Measurements from ENCODE around the gene TSC2.
"Not testable (repeated sequence)": the region's sequence is repeated elsewhere in the genome, so short reads cannot be mapped to it uniquely, and the experiment has no call there.

Gene TSC2

DNA sequence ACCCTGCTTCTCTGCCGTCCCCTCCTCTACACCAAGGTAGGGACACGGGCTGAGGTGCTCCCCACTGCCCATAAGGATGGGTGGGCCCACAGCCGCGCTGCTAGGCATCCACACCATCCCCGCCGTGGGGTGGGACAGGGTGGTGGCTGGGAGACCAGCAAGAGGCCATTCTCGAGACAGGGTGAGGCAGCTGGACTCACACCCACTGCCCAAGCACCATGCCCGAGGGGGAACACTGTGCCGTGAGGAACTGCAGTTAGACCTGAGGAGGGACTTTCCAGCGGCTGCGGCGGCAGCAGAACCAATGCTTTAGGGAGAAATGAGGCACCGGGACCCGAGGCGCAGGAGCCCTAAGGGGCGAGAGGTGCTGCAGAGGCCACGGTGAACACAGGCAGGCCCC is 74.6 kb downstream of the TSC2 start:
- no peak for DNase-seq (ENCODE audit: low spot score)

DNA sequence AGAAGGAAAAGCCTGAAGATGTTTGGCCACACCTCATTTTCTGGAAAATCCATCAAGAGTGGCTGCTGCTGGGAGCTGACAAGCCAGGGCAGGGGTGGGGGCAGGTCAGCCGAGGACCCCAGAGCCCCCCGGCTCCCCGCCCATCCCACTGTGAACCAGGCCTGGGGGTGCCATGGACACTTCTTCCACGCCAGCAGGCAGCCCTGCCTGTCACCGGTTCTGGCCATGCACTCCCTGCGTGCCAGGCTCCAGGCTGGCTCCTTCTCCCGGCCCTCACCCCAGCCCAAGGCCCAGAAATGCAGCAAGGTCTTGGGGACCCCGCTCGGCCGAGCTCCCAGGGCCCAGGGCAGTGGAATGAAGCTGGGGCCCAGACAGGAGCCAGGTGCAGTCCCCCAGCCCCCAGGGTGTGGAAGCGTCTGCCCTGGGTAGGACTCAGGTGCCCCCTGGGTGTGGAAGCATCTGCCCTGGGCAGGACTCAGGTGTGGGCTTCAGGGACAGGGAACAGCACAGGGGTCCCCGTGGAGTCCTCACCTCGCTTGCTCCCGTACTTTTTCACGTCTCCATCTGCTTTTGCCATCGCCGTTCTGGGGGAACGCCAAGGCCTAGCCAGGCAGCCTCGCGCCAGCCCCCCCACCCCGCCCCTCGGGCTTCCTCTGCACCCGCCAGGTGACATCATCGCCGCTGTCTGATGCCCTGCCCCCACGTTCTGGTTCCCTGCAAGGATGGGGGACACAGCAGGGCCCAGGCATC is 75.3 kb downstream of the TSC2 start:
- DNase-seq (ENCODE audit: low spot score), result not testable (repeated sequence)

DNA sequence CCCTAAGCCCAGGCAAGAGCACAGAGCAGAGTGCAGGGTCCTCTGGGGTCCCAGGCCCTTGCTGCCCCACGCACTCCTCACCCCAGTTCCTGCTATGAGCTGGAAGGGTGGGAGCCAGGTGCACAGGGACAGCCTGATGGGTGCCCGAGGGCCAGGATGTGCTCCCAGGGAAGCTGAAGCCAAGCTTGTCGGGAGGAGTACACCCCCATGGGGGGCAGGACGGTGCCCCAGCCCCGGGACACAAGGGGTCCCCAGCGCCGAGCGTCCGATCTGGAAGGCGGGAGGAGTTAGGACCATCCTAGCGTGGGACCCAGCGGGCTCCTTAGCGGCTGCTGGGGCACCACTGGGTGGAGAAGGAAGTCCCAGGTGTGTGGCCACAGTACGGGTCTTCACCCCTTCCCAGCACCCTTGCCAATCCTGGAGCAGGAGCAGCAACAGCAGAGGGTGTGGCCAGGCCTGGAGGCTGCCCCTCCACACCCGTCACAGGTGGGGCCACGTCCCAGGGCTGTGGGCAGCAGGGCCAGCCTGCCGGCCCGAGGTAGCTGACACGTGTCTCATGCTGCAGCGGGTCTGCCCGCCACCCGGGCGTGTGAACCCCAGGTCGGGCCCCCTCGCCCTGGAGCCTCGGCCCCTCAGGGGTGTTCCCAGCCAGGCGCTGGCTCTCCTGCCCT is 76.1 kb downstream of the TSC2 start:
- not testable (repeated sequence) for DNase-seq (ENCODE audit: low spot score)

DNA sequence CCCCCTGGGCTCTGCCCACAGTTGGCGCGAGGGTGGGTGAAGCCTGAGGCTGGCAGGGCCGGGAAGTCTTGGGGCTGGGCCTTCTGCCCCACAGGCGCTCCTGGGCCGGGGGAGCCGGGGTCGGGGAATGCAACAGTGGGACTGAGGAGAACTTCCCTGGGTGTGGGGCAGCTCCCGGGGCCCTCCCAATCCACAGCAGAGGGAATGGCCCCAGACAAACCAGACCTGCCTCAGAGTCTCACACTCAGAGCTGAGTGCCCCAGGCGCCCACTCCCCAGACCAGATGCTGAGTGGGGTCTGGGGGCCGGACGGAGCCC is 76.5 kb downstream of the TSC2 start:
- not testable (repeated sequence) for DNase-seq (ENCODE audit: low spot score)

DNA sequence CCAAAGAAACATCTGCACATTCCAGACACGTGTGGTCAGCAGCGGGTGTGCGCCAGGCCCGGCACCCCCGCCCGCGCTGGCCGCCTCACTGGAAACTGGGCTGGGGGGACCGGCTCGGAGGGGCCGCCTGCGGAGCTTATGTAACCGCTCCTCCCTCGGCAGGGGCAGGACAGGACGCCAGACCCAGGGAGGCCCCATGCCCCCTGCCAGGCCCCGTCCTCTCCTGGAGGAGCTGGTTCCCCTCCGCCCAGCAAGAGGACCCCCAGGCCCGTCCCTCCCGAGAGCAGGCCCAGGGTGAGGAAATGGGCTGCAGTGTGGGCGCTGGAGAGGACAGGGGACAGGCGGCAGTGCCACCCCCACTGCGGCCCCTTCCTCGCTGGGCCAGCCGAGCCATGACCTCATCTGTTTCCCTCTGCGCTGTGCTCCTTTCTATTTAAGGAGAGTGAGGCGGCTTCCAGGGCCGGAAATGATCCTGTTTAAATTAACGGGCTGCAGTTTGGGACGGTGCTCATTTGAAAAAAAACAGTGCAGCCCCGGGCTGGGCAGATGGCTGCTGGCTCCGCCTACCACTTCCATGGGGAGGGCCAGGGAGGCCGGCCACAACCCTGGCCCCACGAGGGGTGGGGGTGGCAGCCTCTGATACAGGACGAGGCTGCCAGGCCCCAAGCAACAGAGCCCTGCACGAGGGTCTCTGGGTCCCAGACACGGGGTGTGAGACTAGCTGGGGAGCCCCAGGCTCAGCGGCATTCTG is 77.1 kb downstream of the TSC2 start:
- DNase-seq (ENCODE audit: low spot score), result peak; percentile 89

DNA sequence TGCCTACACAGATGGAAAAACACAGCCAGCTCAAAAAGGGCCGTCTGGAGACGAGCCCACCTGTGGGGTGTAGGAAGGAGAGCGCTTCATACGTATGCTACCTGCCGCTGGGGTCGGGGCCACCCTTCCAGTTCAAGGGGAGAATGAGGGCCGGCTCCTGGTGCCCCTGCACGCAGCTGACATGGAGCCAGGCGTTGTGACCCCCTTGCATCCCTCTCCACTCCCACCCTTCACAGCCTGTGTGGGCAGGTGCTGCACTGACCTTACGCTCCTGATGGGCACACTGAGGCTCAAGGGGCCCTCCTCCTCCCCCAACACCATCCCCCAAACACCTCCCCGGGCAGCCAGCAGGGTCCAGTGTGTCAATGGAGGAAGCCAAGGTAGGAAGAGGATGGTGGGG is 77.8 kb downstream of the TSC2 start:
- DNase-seq (ENCODE audit: low spot score), result not testable (repeated sequence)

DNA sequence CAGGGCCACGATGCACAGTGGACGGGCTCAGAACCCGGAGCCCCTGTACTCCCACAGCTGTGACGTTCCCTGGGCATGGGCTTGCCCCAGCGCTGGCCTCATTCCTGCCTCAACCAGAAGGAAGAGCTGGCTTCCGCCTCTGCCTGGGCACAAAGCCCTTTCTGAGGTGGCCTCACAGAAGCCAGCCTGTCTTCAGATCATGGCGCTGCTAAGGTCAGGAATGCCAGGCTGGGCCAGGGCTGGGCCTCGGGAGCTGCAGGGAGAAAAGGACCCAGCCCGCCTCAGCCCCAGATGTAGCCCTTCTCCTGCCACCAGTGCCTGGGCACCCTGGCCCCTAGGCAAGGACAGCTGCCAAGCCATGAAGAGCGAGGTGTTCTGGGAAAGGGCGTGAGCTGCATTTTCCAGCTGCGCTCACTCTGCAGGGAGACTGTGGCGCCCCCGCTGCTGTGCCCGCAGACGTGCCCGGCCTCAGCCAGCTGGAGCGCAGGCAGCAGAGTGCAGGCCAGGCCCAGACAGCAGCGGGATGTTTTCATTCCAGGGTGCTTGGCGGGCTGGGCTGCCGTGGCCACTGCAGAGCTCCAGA is 78.5 kb downstream of the TSC2 start:
- DNase-seq (ENCODE audit: low spot score), result not testable (repeated sequence)

DNA sequence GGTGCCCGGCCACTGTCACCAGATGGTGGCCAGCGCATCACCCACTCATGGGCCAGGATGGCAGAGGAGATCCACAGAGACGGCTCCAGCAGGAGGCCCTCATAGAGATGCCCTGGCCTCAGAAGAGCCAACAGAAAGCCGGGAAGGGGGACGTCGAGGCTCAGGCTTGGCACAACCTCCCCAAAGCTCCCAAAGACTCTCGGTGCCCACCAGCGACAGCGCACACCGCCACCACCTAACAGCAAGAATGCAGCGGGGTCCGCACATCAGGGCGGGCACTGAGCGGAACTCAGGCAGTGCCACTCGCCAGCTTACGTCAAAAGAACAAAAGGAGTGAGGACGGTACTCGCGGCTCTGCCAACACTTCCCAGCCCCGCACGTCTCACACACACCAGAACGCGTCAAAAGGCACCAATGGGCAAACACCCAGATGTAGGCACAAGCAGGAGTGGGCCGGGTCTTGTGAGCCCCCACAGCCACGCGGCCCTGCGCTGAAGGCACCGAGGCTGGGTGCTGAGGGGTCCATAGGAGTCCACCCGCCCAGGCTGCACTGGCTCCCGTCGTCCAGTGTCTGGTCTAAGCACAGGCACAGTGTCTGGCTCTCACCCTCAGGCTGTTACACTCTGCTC is 79.3 kb downstream of the TSC2 start:
- DNase-seq (ENCODE audit: low spot score), result not testable (repeated sequence)

DNA sequence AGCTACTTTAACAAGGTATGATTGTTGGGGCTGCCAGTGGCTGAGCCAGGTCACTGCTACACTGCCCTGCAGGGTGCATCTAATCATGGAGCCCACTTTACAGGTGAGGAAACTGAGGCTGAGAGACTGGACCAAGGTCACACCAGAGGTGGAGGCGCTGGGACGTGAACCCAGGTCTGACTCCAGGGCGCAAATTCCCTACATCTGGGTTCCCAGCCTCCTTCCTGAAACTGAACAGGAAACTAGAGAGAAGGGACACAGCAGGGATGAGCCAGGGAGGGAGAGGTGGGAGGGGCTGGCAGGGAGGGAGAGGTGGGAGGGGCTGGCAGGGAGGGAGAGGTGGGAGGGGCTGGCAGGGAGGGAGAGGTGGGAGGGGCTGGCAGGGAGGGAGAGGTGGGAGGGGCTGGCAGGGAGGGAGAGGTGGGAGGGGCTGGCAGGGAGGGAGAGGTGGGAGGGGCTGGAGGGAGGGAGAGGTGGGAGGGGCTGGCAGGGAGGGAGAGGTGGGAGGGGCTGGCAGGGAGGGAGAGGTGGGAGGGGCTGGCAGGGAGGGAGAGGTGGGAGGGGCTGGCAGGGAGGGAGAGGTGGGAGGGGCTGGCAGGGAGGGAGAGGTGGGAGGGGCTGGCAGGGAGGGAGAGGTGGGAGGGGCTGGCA is 80.0 kb downstream of the TSC2 start:
- not testable (repeated sequence) for DNase-seq (ENCODE audit: low spot score)

DNA sequence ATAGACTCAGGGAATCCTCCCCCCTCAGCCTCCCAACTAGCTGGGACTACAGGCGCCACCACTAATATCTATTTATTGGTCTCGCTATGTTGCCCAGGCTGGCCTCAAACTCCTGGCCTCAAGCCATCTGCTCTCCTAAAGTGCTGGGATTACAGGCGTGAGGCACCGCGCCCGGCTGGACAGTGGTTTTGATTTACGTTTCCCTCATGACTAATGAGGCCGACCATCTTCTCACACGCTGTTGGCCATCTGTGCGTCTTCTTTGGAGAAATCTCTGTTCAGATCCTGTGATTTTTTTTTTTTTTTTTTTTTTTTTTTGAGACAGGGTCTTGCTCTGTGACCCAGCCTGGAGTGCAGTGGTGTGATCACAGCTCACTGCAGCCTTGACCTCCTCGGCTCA is 81.5 kb downstream of the TSC2 start:
- DNase-seq (ENCODE audit: low spot score), result not testable (repeated sequence)

DNA sequence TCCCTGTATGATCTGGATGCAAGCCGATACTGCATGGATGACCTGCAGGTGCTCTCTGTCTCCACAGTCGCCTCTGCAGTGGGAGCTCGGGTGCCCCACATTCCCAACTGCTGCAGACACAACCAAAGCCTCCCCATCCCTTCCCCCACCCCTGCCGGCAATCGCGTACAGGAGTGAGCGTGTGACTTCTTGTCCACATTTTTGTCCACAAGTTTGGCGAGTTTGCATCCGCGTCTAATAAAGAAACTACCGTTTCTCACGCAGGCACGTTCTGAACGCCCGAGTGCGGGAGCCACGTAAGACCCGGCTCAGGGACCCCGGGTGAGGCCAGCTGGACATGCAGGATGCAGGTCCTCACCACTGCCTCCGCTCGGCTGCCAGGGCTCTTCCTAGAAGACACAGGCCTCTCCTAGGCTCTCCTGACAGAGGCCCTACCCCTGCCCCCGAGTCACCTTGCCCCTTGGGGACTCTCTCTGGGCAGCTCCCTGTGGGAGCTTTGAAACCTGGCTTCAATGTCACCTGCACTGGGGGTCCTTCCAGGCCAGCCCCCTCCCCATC is 82.2 kb downstream of the TSC2 start:
- not testable (repeated sequence) for DNase-seq (ENCODE audit: low spot score)

DNA sequence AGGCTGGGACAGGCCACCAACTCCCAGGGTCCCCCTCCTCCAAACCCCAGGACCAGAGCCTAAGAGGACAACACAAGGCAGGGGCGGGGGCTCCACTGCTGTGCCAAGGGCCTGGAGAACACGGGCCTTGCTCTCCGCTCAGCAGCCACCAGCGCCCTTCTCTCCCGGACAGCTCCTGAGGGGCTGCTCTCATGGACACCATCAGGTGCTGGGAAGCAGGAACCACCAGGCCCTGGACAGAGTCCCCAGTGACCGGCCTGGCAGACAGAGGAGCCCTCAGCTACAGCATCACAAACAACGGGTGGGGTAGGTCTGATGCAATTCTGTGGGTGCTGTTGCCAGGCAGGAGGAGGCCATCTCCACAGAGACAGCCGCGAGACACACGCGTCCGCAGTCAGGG is 86.0 kb downstream of the TSC2 start:
- DNase-seq (ENCODE audit: low spot score), result not testable (repeated sequence)

DNA sequence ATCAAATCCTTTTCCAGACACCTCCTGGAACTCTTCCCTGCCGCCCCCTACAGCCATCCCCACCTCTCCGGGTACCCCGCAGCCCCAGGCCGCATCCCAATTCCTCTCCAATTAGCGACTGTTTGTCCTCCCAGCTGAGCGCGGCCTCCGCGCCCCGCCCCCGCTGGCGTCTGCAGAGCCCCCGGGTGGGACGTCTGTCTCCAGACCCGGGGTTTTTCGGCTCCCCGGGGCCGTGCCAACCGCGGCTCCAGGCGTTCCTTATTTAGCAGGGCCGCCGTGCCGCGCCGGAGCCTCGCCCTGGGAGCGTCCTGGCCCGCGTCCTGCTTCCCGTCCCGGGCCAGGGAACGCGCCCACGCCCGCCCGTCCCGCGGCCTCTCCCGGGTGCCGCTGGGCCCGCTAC is 87.3 kb downstream of the TSC2 start:
- not testable (repeated sequence) for DNase-seq (ENCODE audit: low spot score)

DNA sequence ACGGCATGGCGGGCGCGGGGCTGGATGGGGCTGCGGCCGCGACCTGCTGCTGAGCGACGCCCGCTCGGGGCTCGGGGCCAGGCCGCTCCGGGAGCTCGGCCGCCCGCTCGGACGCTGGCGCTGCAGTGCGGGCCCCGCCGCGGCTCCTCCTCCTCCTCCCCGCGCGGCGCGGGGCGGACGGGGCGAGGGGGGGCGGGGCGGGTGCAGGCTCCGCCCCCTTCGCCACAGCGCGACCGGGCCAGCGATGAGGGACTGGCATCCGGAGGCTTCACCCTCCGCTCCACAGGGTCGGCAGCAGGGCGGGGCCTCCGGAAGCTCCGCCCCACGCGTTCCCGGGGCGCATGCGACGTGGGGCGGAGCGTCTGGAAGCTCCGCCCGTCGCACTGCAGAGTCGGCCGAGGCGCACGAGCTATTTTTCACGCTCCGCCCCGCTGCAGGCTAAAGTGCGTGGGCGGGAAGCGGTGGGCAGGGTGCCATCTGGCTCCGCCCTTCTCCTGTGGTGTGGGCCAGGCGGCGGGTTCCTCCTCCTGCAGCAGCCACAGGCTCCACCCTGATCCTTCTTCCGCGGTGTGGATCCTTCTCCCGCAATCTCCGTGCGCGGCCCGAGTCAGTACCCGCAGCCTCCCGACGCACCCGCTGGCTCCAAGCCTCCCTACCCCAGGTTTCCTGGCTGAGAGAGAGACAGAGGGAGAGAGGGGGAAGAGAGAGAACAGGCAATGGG is 88.1 kb downstream of the TSC2 start, which contains the start of gene PKD1:
TSS of gene PKD1 (minus strand) at position 129 of the 721 bp plus-strand sequence. CDS start 209 bp downstream, outside the sequence.
- peak; percentile 92 for DNase-seq (ENCODE audit: low spot score)
